ENCODE measurements around the gene ASCC3. TPM values are rescaled to one million over a fixed set of nuclear protein-coding genes. Genes with fewer than 3 reads are reported as not detected.

Gene ASCC3
- total RNA-seq, 1 donor from 2014 or later, result 66.6 TPM

- DNase-seq (ENCODE audit: low spot score), result peak; percentile 51
Measured at GRCh38 chr6:100493206-100493888, 387.8 kb downstream of the ASCC3 start.

- no peak for DNase-seq (ENCODE audit: low spot score)
Measured at GRCh38 chr6:100491952-100492670, 389.0 kb downstream of the ASCC3 start.

GRCh38 chr6:100490065-100490464, 391.1 kb downstream of the ASCC3 start:
- DNase-seq (ENCODE audit: low spot score), result no peak

- no peak for DNase-seq (ENCODE audit: low spot score)
Measured at GRCh38 chr6:100488244-100488643, 392.9 kb downstream of the ASCC3 start.

GRCh38 chr6:100487638-100488037, 393.5 kb downstream of the ASCC3 start:
- no peak for DNase-seq (ENCODE audit: low spot score)

GRCh38 chr6:100485268-100485667, 395.9 kb downstream of the ASCC3 start:
- no peak for DNase-seq (ENCODE audit: low spot score)

GRCh38 chr6:100484474-100484873, 396.7 kb downstream of the ASCC3 start:
- DNase-seq (ENCODE audit: low spot score), result no peak

GRCh38 chr6:100482698-100483097, 398.4 kb downstream of the ASCC3 start:
- DNase-seq (ENCODE audit: low spot score), result no peak

- DNase-seq (ENCODE audit: low spot score), result no peak
Measured at GRCh38 chr6:100479179-100480035, 401.7 kb downstream of the ASCC3 start.

GRCh38 chr6:100475554-100476320, 405.4 kb downstream of the ASCC3 start:
- DNase-seq (ENCODE audit: low spot score), result no peak

GRCh38 chr6:100473182-100473581, 407.9 kb downstream of the ASCC3 start:
- DNase-seq (ENCODE audit: low spot score), result no peak

GRCh38 chr6:100472674-100473073, 408.5 kb downstream of the ASCC3 start:
- DNase-seq (ENCODE audit: low spot score), result no peak

GRCh38 chr6:100470422-100471120, 410.6 kb downstream of the ASCC3 start:
- no peak for DNase-seq (ENCODE audit: low spot score)

- DNase-seq (ENCODE audit: low spot score), result no peak
Measured at GRCh38 chr6:100469101-100469859, 411.8 kb downstream of the ASCC3 start.

- no peak for DNase-seq (ENCODE audit: low spot score)
Measured at GRCh38 chr6:100468016-100468622, 413.0 kb downstream of the ASCC3 start.

- DNase-seq (ENCODE audit: low spot score), result no peak
Measured at GRCh38 chr6:100467129-100468015, 413.8 kb downstream of the ASCC3 start.

GRCh38 chr6:100466410-100467128, 414.6 kb downstream of the ASCC3 start:
- no peak for DNase-seq (ENCODE audit: low spot score)
